ENCODE results near the gene SYCP2.

- no peak for TF ChIP-seq POLR2A (IDR thresholded peaks at IDR 0.05)
- TF ChIP-seq, protein P1, sequence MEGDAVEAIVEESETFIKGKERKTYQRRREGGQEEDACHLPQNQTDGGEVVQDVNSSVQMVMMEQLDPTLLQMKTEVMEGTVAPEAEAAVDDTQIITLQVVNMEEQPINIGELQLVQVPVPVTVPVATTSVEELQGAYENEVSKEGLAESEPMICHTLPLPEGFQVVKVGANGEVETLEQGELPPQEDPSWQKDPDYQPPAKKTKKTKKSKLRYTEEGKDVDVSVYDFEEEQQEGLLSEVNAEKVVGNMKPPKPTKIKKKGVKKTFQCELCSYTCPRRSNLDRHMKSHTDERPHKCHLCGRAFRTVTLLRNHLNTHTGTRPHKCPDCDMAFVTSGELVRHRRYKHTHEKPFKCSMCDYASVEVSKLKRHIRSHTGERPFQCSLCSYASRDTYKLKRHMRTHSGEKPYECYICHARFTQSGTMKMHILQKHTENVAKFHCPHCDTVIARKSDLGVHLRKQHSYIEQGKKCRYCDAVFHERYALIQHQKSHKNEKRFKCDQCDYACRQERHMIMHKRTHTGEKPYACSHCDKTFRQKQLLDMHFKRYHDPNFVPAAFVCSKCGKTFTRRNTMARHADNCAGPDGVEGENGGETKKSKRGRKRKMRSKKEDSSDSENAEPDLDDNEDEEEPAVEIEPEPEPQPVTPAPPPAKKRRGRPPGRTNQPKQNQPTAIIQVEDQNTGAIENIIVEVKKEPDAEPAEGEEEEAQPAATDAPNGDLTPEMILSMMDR (IDR thresholded peaks at IDR 0.05): no peak
- no peak for TF ChIP-seq EP300 (IDR thresholded peaks at IDR 0.05)
- no peak for TF ChIP-seq POLR2AphosphoS5 (IDR thresholded peaks at IDR 0.05)
These were observed 8.8 kb upstream of the SYCP2 start for GRCh38 chr20:59942245-59942644.
